Lower lobe of right lung (tissue), 2 donors: ENCODE results near the gene LYZ. TPM values are rescaled to one million over a fixed set of nuclear protein-coding genes. Genes with fewer than 3 reads are reported as not detected.

Experiments
- ATAC-seq, 2 donors: fragments of 200-7000 bp; cut with Tn5 transposase; one replicate each; pipeline ENCODE4 v1.9.1; 2020 to 2022; ENCODE audit warnings: mild to moderate bottlenecking in 2 of 2, moderate library complexity in 2 of 2
- DNase-seq: peaks from one replicate; pipeline ENCODE4 v3.0.0-alpha.2; 2020
- H3K27ac ChIP-seq: fragments of 200-600 bp; one replicate; pipeline ENCODE4 v1.8.0; 2022
- H3K27me3 ChIP-seq: fragments of 200-600 bp; one replicate; pipeline ENCODE4 v1.8.0; 2022; ENCODE audit warnings: low read depth
- H3K36me3 ChIP-seq: fragments of 200-600 bp; one replicate; pipeline ENCODE4 v1.8.0; 2022; ENCODE audit warnings: mild to moderate bottlenecking
- H3K4me1 ChIP-seq: fragments of 200-600 bp; one replicate; pipeline ENCODE4 v1.8.0; 2022
- H3K4me3 ChIP-seq: fragments of 200-600 bp; one replicate; pipeline ENCODE4 v1.8.0; 2022; ENCODE audit warnings: mild to moderate bottlenecking
- H3K9me3 ChIP-seq: fragments of 200-600 bp; one replicate; pipeline ENCODE4 v1.8.0; 2022
- intact Hi-C: fragments of 100-400 bp; cut with DNase I; formaldehyde crosslinking; loops from one replicate; pipeline ENCODE4 v1.11.0; 2022
- total RNA-seq: library from RNA; stranded (reverse); fragmentation: NEBNext Ultra II Directional; extraction: Animal tissue kit (Norgen Biotek cat#: 25700); gene quantifications from one replicate; pipeline ENCODE4 v1.2.1, GENCODE V29; 2021
- TF ChIP-seq, protein P1 (sequence below): fragments of 200-600 bp; IDR thresholded peaks from one replicate; pipeline ENCODE4 v1.8.0; 2022; ENCODE audit warnings: antibody characterized with exemption, mild to moderate bottlenecking
- donor health status: DM: no; HTN: yes; CAD: no; lungs with severe emphysema.

The LYZ gene
- total RNA-seq, 1 donor from 2014 or later, result 1,458 TPM

DNA sequence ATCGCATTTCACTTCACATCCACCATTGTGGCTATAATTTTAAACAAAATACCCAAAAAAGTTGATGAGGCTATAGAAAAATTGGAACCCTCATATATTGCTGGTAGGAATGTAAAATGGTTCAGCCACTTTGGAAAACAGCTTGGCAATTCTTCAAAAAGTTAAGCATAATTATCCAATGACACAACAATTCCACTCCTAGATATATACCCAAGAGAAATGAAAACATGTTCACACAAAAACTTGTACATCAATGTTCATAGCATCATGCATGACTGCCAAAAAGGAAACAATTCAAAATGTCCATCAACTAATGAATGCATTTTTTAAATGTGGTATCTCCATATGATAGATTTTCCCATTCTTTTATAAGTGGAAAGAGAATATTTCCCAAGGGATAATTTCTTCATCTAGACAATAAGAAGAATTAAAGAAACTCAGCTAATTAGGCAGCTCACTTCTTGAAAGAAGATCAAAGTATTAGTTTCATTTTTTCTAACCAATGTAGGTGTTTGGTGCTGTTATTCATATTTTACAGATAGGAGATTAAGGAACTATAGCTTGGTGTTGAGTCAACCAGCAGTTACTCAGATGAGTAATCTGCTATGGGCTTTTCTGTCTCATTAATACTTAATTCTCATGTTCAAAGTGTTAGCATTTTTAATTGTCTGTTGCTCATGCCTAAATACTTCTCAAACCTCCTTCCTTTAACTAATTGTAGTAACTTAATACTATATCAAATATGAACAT is 44.2 kb downstream of the LYZ start:
- Histone ChIP-seq H3K27me3 (no peaks in the 10 kb centered on the region), H3K9me3 (peaks cover 5% of the 10 kb centered on the region), H3K36me3 (no peaks in the 10 kb centered on the region), H3K4me1 (no peaks in the 10 kb centered on the region), H3K27ac (no peak overlapping the region), H3K4me3 (no peak overlapping the region)
- ATAC-seq (no peak), DNase-seq (no peak)
- intact Hi-C loops, result no loop called here
- TF ChIP-seq, protein P1, sequence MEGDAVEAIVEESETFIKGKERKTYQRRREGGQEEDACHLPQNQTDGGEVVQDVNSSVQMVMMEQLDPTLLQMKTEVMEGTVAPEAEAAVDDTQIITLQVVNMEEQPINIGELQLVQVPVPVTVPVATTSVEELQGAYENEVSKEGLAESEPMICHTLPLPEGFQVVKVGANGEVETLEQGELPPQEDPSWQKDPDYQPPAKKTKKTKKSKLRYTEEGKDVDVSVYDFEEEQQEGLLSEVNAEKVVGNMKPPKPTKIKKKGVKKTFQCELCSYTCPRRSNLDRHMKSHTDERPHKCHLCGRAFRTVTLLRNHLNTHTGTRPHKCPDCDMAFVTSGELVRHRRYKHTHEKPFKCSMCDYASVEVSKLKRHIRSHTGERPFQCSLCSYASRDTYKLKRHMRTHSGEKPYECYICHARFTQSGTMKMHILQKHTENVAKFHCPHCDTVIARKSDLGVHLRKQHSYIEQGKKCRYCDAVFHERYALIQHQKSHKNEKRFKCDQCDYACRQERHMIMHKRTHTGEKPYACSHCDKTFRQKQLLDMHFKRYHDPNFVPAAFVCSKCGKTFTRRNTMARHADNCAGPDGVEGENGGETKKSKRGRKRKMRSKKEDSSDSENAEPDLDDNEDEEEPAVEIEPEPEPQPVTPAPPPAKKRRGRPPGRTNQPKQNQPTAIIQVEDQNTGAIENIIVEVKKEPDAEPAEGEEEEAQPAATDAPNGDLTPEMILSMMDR, result no peak

DNA sequence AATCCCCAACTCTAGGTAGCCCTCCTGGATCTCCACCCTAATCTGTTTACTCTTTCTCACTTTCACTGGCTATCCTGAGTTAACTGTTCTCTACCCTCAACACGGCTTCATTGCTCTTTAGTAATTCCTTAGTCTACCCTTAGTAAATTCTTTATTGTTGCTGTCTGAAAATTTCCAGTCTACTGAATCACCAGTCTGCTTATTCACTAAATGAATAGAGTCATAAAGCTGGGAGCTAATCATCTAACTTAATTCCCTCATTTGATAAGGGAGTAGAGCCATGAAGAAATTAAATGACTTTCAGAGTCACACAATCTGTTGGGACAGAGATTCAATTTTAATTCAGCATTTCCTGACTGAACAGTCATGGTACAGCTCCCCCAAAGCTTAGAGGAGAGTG is 47.9 kb downstream of the LYZ start:
- ATAC-seq (no peak), DNase-seq (no peak)
- intact Hi-C loops, result no loop called here
- H3K27me3 ChIP-seq, result no peaks in the 10 kb centered on the region
- no peak overlapping the region for H3K4me3 ChIP-seq
- no peak overlapping the region for H3K27ac ChIP-seq
- peaks cover 5% of the 10 kb centered on the region for H3K9me3 ChIP-seq
- no peaks in the 10 kb centered on the region for H3K4me1 ChIP-seq
- H3K36me3 ChIP-seq, result no peaks in the 10 kb centered on the region
- TF ChIP-seq, protein P1, result no peak

DNA sequence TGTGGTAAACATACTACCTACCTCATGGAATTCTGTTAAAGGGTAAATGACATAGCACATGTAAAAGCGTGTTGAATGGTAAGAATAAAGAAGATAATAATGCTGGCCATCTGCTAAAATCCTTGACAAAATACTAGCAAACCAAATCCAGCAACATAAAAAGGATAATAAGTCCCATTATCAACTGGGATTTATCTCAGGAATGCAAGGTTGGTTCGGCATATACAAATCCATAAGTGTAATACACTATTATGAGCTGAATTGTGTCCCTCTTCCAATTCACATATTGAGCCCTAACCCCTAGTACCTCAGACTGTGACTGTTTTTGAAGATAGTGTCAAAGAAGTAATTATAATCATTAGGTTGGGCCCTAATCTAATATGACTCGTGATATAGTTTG is 48.8 kb downstream of the LYZ start:
- Histone ChIP-seq H3K4me1 (no peaks in the 10 kb centered on the region), H3K9me3 (peaks cover 5% of the 10 kb centered on the region), H3K4me3 (no peak overlapping the region), H3K27me3 (no peaks in the 10 kb centered on the region), H3K36me3 (no peaks in the 10 kb centered on the region), H3K27ac (no peak overlapping the region)
- ATAC-seq (no peak), DNase-seq (no peak)
- intact Hi-C loops, result no loop called here
- TF ChIP-seq, protein P1, result no peak

DNA sequence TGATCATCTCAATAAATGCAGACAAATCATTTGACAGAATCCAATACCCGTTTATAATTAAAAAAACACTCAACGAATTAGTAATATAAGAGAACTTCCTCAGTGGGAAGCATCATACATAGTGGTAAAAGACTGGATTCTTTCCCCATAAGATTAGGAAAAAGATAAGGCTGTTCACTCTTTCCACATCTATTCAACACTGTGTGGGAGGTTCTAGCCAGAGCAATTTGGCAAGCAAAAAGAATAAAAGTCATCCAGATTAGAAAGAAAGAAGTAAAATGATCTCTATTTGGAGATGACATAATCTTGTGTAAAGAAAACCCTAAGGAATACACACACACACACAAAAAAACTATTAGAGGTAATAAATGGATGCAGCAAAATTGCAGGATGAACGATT is 49.8 kb downstream of the LYZ start:
- H3K27ac ChIP-seq, result no peak overlapping the region
- no peak for DNase-seq
- no peaks in the 10 kb centered on the region for H3K36me3 ChIP-seq
- TF ChIP-seq, protein P1, result no peak
- H3K27me3 ChIP-seq, result no peaks in the 10 kb centered on the region
- H3K4me3 ChIP-seq, result no peak overlapping the region
- H3K4me1 ChIP-seq, result no peaks in the 10 kb centered on the region
- intact Hi-C loops, result no loop called here
- ATAC-seq, result no peak
- H3K9me3 ChIP-seq, result peaks cover 5% of the 10 kb centered on the region

DNA sequence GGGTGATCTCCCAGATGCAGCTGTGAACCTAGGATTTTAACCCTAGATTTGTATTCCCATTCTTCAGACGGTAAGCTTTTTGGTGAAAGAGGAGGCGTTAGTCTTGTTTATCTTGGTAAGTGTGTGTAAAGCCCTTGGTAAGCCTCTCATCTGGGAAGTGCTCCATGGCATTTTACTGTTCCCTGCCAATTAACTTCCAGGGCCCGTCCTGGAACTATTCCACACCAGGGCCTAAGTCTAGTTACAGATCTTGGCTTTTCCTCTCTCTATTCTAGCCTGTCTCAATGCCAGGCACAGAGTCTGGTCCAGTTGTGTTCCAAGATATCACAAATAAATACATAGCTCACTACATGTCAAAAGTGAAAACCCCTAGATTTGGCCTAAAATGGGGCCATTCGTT is 53.8 kb downstream of the LYZ start:
- H3K4me3 ChIP-seq, result no peak overlapping the region
- H3K9me3 ChIP-seq, result peaks cover 3% of the 10 kb centered on the region
- TF ChIP-seq, protein P1, result no peak
- ATAC-seq, result no peak
- no peak overlapping the region for H3K27ac ChIP-seq
- no peak for DNase-seq
- no peaks in the 10 kb centered on the region for H3K36me3 ChIP-seq
- H3K4me1 ChIP-seq, result no peaks in the 10 kb centered on the region
- intact Hi-C loops, result no loop called here
- no peaks in the 10 kb centered on the region for H3K27me3 ChIP-seq

Other genes starting within 250 kb of the LYZ start
- gene CPSF6, start 108.8 kb upstream of the LYZ start, total RNA-seq, result 59.1 TPM
- gene YEATS4, start 11.4 kb downstream of the LYZ start, total RNA-seq, result 11.4 TPM
- 29.7 TPM for gene FRS2, start 122.0 kb downstream of the LYZ start, total RNA-seq
- 81.4 TPM for gene CCT2, start 237.1 kb downstream of the LYZ start, total RNA-seq